HepG2 (cell line): ENCODE results near the gene FASTKD2. TPM values are rescaled to one million over a fixed set of nuclear protein-coding genes. Genes with fewer than 3 reads are reported as not detected.

Experiments
- ATAC-seq: fragments of 200-7000 bp; cut with Tn5 transposase; 3 replicates; pipeline ENCODE4 v1.9.1; 2020; ENCODE audit warnings: mild to moderate bottlenecking, moderate library complexity
- BruUV-seq: library from RNA; stranded (reverse); fragments of 400-500 nt; replicated peaks from 2 replicates; lab custom pipeline; 2021; lab: Mats Ljungman, UMichigan
- CTCF ChIA-PET: fragments of 300-600 bp; formaldehyde crosslinking; extraction: SDS; loops from one replicate; lab custom pipeline; 2021; ENCODE audit warnings: low total read pairs, inconsistent platforms, low intra/inter-chr PET ratio; lab: Yijun Ruan, JAX
- POLR2A ChIA-PET: fragments of 350-600 bp; sonication (Branson Sonifier 250); formaldehyde crosslinking; loops from one replicate; lab custom pipeline; 2020; ENCODE audit warnings: antibody characterized with exemption, inconsistent platforms; lab: Yijun Ruan, JAX
- DNase-seq: peaks from one replicate; pipeline ENCODE4 v3.0.0-alpha.2; 2015; ENCODE audit warnings: low spot score
- FAIRE-seq: peaks from 3 replicates; lab custom pipeline; 2011; peaks lifted over from hg19 to GRCh38; lab: Jason Lieb, UNC
- H2AFZ ChIP-seq: one replicate; pipeline ENCODE4 v1.6.1; 2011; ENCODE audit warnings: low read length, inconsistent platforms
- H3K27ac ChIP-seq: fragments of 300-600 bp; 3 replicates; pipeline ENCODE4 v1.8.0; 2011; ENCODE audit warnings: mixed run types, mild to moderate bottlenecking, mixed read lengths, low read length, inconsistent platforms; ENCODE audit not compliant: insufficient read depth; ENCODE audit errors: extremely low read length
- H3K27me3 ChIP-seq, 2 experiments: fragments of 200-600 bp in 1 of 2; 2 replicates in 1 of 2; 3 replicates in 1 of 2; pipeline versions ENCODE4 v1.6.0 to v1.8.0; 2011; ENCODE audit warnings: low read length in 2 of 2, mild to moderate bottlenecking in 2 of 2, moderate library complexity in 2 of 2, inconsistent platforms in 1 of 2; ENCODE audit not compliant: insufficient read depth in 2 of 2, control insufficient read depth in 1 of 2
- H3K36me3 ChIP-seq, 2 experiments: fragments of 200-600 bp in 1 of 2; replicated peaks in 1 of 2; 2 replicates in 1 of 2; 3 replicates in 1 of 2; pipeline versions ENCODE4 v1.5.1 to v1.8.0; 2011; ENCODE audit warnings: low read length in 2 of 2, inconsistent platforms in 1 of 2; ENCODE audit not compliant: insufficient read depth in 2 of 2, control insufficient read depth in 1 of 2
- H3K4me1 ChIP-seq: 2 replicates; pipeline ENCODE4 v1.5.1; 2012; ENCODE audit warnings: low read length, inconsistent platforms; ENCODE audit not compliant: insufficient read depth
- H3K4me2 ChIP-seq: 2 replicates; pipeline ENCODE4 v1.6.0; 2011; ENCODE audit warnings: low read depth, low read length, inconsistent platforms
- H3K4me3 ChIP-seq, 3 experiments: fragments of 200-600 bp in 1 of 3; sonication (generic), shearing (Covaris generic) in 1 of 3; replicated peaks in 1 of 3; 2 replicates each; pipeline ENCODE4 v1.5.1; 2011 to 2016; ENCODE audit warnings: low read length in 3 of 3, inconsistent platforms in 2 of 3, low read depth in 2 of 3, mild to moderate bottlenecking in 2 of 3, control low read depth in 1 of 3, mixed read lengths in 1 of 3; ENCODE audit not compliant: insufficient read depth in 1 of 3
- H3K79me2 ChIP-seq: one replicate; pipeline ENCODE4 v1.6.1; 2011; ENCODE audit warnings: low read length, inconsistent platforms; ENCODE audit not compliant: insufficient read depth
- H3K9ac ChIP-seq: 2 replicates; pipeline ENCODE4 v1.6.0; 2011; ENCODE audit warnings: mild to moderate bottlenecking, low read depth, low read length, inconsistent platforms; ENCODE audit not compliant: insufficient read depth
- H3K9me3 ChIP-seq: 2 replicates; pipeline ENCODE4 v1.5.1; 2012; ENCODE audit warnings: mild to moderate bottlenecking, low read length
- H4K20me1 ChIP-seq: 2 replicates; pipeline ENCODE4 v1.6.0; 2011; ENCODE audit warnings: inconsistent platforms, mild to moderate bottlenecking, low read length, moderate library complexity; ENCODE audit not compliant: insufficient read depth
- GLMP ChIP-seq: sonication (generic); formaldehyde crosslinking; IDR thresholded peaks from 2 replicates; pipeline ENCODE4 v1.9.0; 2021; ENCODE audit warnings: missing genetic modification reagents, mild to moderate bottlenecking, borderline replicate concordance
- GTF2F1 ChIP-seq: fragments of 150-350 bp; IDR thresholded peaks from 2 replicates; pipeline ENCODE4 v1.6.1; 2014; ENCODE audit warnings: low read length
- ISX ChIP-seq: sonication (generic); formaldehyde crosslinking; conservative IDR thresholded peaks from 2 replicates; pipeline ENCODE4 v1.5.0; 2020; ENCODE audit warnings: missing genetic modification reagents
- LBX2 ChIP-seq: sonication (generic); formaldehyde crosslinking; IDR thresholded peaks from 2 replicates; pipeline ENCODE4 v1.5.0; 2020; ENCODE audit warnings: missing genetic modification reagents, mild to moderate bottlenecking, borderline replicate concordance
- MTA3 ChIP-seq: sonication (generic); formaldehyde crosslinking; IDR thresholded peaks from 2 replicates; pipeline ENCODE4 v1.4.0; 2020; ENCODE audit warnings: missing genetic modification reagents
- NFE2L1 ChIP-seq: sonication (generic); formaldehyde crosslinking; IDR thresholded peaks from 2 replicates; pipeline ENCODE4 v1.4.0; 2020; ENCODE audit warnings: missing genetic modification reagents, mild to moderate bottlenecking, borderline replicate concordance
- PITX1 ChIP-seq: sonication (generic); formaldehyde crosslinking; IDR thresholded peaks from 2 replicates; pipeline ENCODE4 v1.5.1; 2020; ENCODE audit warnings: mild to moderate bottlenecking, missing genetic modification reagents
- SMARCC2 ChIP-seq: fragments of 450-650 bp; IDR thresholded peaks from 2 replicates; pipeline ENCODE4 v1.6.1; 2017; ENCODE audit warnings: antibody characterized with exemption, mild to moderate bottlenecking
- SP140L ChIP-seq: sonication (generic); formaldehyde crosslinking; IDR thresholded peaks from 2 replicates; pipeline ENCODE4 v1.4.0; 2020; ENCODE audit warnings: missing genetic modification reagents, borderline replicate concordance
- TBX2 ChIP-seq: sonication (generic); formaldehyde crosslinking; IDR thresholded peaks from 2 replicates; pipeline ENCODE4 v1.5.0; 2020; ENCODE audit warnings: missing genetic modification reagents, mild to moderate bottlenecking, borderline replicate concordance
- TP53 ChIP-seq: sonication (generic); formaldehyde crosslinking; conservative IDR thresholded peaks from 2 replicates; pipeline ENCODE4 v1.4.0; 2020; ENCODE audit warnings: missing genetic modification reagents
- ZBTB10 ChIP-seq: sonication (generic); formaldehyde crosslinking; IDR thresholded peaks from 2 replicates; pipeline ENCODE4 v1.4.0; 2020; ENCODE audit warnings: missing genetic modification reagents, borderline replicate concordance
- ZNF230 ChIP-seq: sonication (generic); formaldehyde crosslinking; IDR thresholded peaks from 2 replicates; pipeline ENCODE4 v1.4.0; 2020; ENCODE audit warnings: mild to moderate bottlenecking, missing genetic modification reagents
- ZNF558 ChIP-seq: sonication (generic); formaldehyde crosslinking; IDR thresholded peaks from 2 replicates; pipeline ENCODE4 v1.9.0; 2022; ENCODE audit warnings: mild to moderate bottlenecking, missing genetic modification reagents, borderline replicate concordance
- ZNF605 ChIP-seq: sonication (generic); formaldehyde crosslinking; IDR thresholded peaks from 2 replicates; pipeline ENCODE4 v1.8.0; 2022; ENCODE audit warnings: mild to moderate bottlenecking, missing genetic modification reagents
- ZNF709 ChIP-seq: sonication (generic); formaldehyde crosslinking; IDR thresholded peaks from 2 replicates; pipeline ENCODE4 v1.5.0; 2020; ENCODE audit warnings: mild to moderate bottlenecking, missing genetic modification reagents
- ZNF776 ChIP-seq: sonication (generic); formaldehyde crosslinking; IDR thresholded peaks from 2 replicates; pipeline ENCODE4 v1.4.0; 2020; ENCODE audit warnings: mild to moderate bottlenecking, missing genetic modification reagents
- ZNF782 ChIP-seq: sonication (generic); formaldehyde crosslinking; IDR thresholded peaks from 2 replicates; pipeline ENCODE4 v1.4.0; 2020; ENCODE audit warnings: missing genetic modification reagents, mild to moderate bottlenecking, borderline replicate concordance
- ZNF816 ChIP-seq: sonication (generic); formaldehyde crosslinking; IDR thresholded peaks from 2 replicates; pipeline ENCODE4 v1.8.0; 2022; ENCODE audit warnings: missing genetic modification reagents, mild to moderate bottlenecking, borderline replicate concordance
- ZSCAN29 ChIP-seq: sonication (generic); formaldehyde crosslinking; conservative IDR thresholded peaks from 2 replicates; pipeline ENCODE4 v1.4.0; 2020; ENCODE audit warnings: mild to moderate bottlenecking, missing genetic modification reagents
- WGBS: methylation state at CpG from one replicate; pipeline ENCODE4 v1.1.6; 2017; ENCODE audit warnings: low lambda C conversion rate; 5-methylcytosine and 5-hydroxymethylcytosine counted together
- in situ Hi-C: cut with HindIII; loops from 2 replicates; pipeline ENCODE4 v1.10.0; 2017; ENCODE audit warnings: low pct_unique_long_range_greater_than_20kb; ENCODE audit not compliant: extremely low pct_ligation_motif_present
- intact Hi-C: fragments of 100-400 bp; cut with micrococcal nuclease; formaldehyde crosslinking; loops from one replicate; pipeline ENCODE4 v1.10.0; 2022; ENCODE audit not compliant: unreplicated experiment
- polyA plus RNA-seq, 8 experiments: library from polyadenylated mRNA; depleted of rRNA in 3 of 8; stranded (reverse) in 7 of 8; unstranded in 1 of 8; fragments of >200 nt; fragmentation: Illumina TruSeq in 4 of 8; extraction: Trizol in 4 of 8; gene quantifications; 2 replicates each; pipeline versions ENCODE4 v1.2.1 to v1.2.3, GENCODE V29; 2011 to 2016; ENCODE audit warnings: low read depth in 4 of 8, missing spikeins in 1 of 8, mixed read lengths in 1 of 8; ENCODE audit not compliant: insufficient read depth in 1 of 8
- total RNA-seq, 5 experiments: library from RNA; depleted of rRNA; stranded (reverse); fragments of >200 nt; fragmentation: Illumina TruSeq; extraction: Trizol; gene quantifications; 2 replicates each; pipeline ENCODE4 v1.2.3, GENCODE V29; 2016; ENCODE audit warnings: low read depth in 1 of 5

FASTKD2 gene
- total and polyA plus RNA-seq, 2 of the 13 experiments (the other 11 are each of a cell fraction or from before 2014, with no cell fraction given), result 41.1 to 77.8 TPM

GRCh38 chr2:206764673-206765241, 649 bp upstream of the FASTKD2 start:
- DNase-seq (no peak), FAIRE-seq (no peak), ATAC-seq (peak; percentile 44)
- ChIA-PET CTCF (no interaction called here), POLR2A (interaction anchor here (0.8 to 1.7 kb wide), 6 partner anchors 11 to 765 kb away, joined by 3 to 9 read pairs (median 7); partner anchors contain the start of genes CREB1 and KLF7)
- Histone ChIP-seq H3K4me3 (peak overlapping the region; percentile 77 to 84 (median 82)), H3K27ac (no peak overlapping the region), H3K27me3 (no peaks in the 10 kb centered on the region; a peak in 1 of 5 replicates), H4K20me1 (peaks cover under 1% of the 10 kb centered on the region; the same call in 1 of the 2 replicates), H3K79me2 (peaks cover 38% of the 10 kb centered on the region), H3K9me3 (no peaks in the 10 kb centered on the region), H3K4me2 (peak overlapping the region; percentile 96), H3K9ac (peak overlapping the region; percentile 90), H3K4me1 (peaks cover 43% of the 10 kb centered on the region), H3K36me3 (peaks cover 5 to 9% of the 10 kb centered on the region in 2 experiments; a peak in 4 of 5 replicates), H2AFZ (peak overlapping the region; percentile 99)
- intact Hi-C loops (loop anchor here (2.0 kb wide), 1 partner anchor 16 kb away; no protein-coding TSS in a partner anchor), in situ Hi-C loops (no loop called here)
- no TSS peak for BruUV-seq
- WGBS, result 18% methylated on average over 8 of the region's 18 CpGs
- peak; percentile 71; the same call in 1 of the 2 replicates for TF ChIP-seq GLMP (CRISPR knock-in tag)
- TF ChIP-seq ZNF816, result 0 out of 2 replicates have a peak, but pooled peaks have one; percentile 19
- TF ChIP-seq ZNF558, result 0 out of 2 replicates have a peak, but pooled peaks have one; percentile 7
- 0 out of 2 replicates have a peak, but pooled peaks have one; percentile 8 for TF ChIP-seq ZNF230
- TF ChIP-seq PITX1 (CRISPR knock-in tag), result 0 out of 2 replicates have a peak, but pooled peaks have one; percentile 6
- 0 out of 2 replicates have a peak, but pooled peaks have one; percentile 8 for TF ChIP-seq NFE2L1 (CRISPR knock-in tag)
- no peak for TF ChIP-seq SP140L
- no peak for TF ChIP-seq GTF2F1
- peak; percentile 14; the same call in 1 of the 2 replicates for TF ChIP-seq ZBTB10
- TF ChIP-seq ZNF605, result peak; percentile 36; the same call in 1 of the 2 replicates
- 0 out of 2 replicates have a peak, but pooled peaks have one; percentile 17 for TF ChIP-seq ISX
- TF ChIP-seq MTA3 (CRISPR knock-in tag), result no peak
- no peak for TF ChIP-seq ZNF709
- TF ChIP-seq SMARCC2, result no peak
- TF ChIP-seq TP53 (CRISPR knock-in tag), result 0 out of 2 replicates have a peak, but pooled peaks have one; percentile 12
- TF ChIP-seq TBX2 (CRISPR knock-in tag), result no peak
- TF ChIP-seq ZNF782 (CRISPR knock-in tag), result peak; percentile 80; the same call in 1 of the 2 replicates
- no peak for TF ChIP-seq LBX2 (CRISPR knock-in tag)
- TF ChIP-seq ZSCAN29 (CRISPR knock-in tag), result 0 out of 2 replicates have a peak, but pooled peaks have one; percentile 2
- TF ChIP-seq ZNF776, result 0 out of 2 replicates have a peak, but pooled peaks have one; percentile 3
